SHP77 (cell line): ENCODE data around the gene VKORC1L1.
"Not testable (repeated sequence)": the region's sequence is repeated elsewhere in the genome, so short reads cannot be mapped to it uniquely, and the experiment has no call there.

Experiments used
- DNase-seq, 2 experiments: peaks; one replicate each; lab custom pipeline; 2025; lab: John Stamatoyannopoulos, UW

VKORC1L1 gene

DNA sequence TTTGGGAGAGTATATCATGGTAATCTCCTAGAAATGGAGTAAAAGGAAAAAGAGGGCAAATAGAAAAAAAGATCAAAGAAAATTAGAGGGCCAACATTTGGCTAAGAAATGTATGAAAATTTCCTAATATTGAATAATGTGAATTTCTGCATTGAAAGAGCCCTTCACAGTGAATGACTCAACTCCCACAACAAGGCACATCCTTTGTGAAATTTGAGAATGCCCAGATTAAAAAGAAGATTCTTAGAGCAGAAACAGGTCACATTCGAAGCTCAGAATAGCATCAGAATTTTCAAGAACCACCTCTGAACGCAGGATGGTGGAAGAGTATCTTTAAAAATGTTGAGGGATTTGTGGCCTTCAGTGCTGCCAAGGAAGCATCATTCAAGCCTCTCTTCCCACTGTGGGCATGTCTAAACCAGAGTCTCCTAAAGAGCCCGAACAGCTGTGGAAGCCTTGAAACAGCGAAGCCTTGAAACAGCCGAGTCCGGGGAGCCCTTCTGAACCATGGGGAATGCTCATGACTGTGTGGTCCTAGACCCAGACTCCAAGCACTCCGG is 65.5 kb downstream of the VKORC1L1 start:
- no peak for DNase-seq

DNA sequence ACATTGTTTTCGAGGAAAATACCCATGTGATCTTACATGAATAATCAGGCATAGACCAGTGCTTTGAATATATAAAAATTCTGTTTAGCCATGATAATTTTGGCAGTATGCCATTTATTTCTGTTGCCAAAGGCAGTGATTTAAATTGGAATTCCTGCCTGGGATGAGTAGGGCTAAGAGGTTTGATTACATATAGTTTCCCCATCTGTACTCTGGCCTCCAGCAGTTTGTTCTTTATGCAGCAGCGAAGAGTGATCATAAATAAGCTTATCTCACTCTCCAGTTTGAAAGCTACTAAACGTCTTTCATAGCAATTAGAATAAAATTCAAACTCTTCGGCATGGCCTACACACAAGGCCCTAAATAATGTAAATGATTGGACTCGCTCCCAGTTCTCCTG is 72.9 kb downstream of the VKORC1L1 start:
- DNase-seq, result not testable (repeated sequence)

DNA sequence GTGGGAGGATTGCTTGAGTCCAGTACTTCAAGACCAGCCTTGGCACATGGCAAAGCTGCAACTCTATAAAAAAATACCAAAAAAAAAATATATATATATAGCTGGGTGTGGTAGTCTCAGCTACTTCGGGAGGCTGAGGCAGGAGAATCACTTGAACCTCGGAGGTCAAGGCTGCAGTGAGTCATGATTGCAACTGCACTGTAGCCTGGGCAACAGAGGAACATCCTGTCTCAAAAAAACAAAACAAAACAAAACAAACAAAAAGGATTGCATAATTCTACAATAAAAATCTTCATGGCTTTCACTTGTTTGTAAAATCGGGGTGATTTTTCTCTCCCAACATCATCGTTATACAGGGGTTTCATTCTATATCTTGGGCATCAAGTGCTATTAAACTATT is 74.0 kb downstream of the VKORC1L1 start:
- DNase-seq, result no peak

DNA sequence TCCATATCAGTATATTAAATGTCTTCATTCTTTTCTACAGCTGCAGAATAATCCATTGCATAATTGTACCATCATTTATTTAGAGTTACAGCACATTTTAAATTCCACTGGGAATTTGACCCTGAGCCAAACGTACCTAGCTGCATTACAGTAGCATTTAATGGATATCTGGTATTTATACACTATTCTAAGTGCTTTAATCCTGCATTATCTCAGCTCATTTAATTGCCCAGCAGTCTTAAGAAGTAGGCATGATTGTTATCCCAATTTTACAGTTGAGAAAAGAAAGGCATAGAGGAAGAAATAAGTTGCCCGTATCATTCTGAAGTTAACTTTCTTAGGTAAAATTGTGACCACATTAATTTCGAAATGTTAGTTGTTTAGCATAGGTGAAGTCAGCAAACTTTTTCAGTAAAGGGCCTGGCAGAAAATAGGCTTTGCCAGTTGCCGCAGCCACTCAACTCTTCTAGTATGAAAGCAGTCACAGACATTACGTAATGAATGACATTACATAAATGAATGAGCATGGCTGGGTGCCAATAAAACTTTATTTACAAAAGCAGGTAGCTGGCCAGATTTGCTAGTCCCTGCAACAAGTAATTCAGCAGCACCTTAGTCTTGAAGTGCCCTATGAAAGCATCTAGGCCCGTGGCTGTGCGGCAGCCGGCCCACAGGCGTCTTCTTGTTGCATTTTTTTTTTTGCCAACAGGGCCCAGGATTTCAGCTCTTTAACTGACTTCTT is 79.1 kb downstream of the VKORC1L1 start:
- DNase-seq, result peak in 1 of 2 experiments; percentile 15

DNA sequence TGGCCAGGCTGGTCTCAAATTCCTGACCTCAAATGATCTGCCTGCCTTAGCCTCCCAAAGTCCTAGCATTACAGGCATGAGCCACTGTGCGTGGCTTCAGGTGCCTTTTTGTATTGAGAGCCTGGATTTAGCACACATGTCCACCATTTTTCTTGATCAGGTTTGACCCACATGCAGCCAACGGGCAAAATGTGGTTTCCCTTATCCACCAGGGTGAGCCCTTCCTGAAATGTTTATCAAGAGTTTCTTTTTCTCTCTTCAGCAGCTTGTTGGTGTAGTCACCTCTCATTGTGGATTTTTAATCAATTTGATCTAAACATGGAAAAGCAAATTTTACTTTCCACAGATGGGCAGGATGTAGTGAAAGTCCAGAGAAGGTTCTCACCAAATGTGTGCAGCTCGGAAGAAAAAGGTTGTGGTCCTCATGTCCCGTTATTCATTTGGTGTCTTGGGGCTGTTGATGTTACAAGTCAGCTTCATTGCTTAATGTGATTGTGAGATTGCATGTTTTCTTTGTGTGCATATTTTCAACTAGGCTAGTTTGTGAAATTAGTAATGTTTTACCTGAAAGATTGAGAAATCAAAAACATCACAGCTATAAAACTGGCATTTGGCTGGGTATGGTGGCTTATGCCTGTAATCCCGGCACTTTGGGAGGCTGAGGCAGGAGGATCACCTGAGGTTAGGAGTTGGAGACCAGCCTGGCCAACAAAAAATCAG is 80.3 kb downstream of the VKORC1L1 start:
- DNase-seq, result no peak

DNA sequence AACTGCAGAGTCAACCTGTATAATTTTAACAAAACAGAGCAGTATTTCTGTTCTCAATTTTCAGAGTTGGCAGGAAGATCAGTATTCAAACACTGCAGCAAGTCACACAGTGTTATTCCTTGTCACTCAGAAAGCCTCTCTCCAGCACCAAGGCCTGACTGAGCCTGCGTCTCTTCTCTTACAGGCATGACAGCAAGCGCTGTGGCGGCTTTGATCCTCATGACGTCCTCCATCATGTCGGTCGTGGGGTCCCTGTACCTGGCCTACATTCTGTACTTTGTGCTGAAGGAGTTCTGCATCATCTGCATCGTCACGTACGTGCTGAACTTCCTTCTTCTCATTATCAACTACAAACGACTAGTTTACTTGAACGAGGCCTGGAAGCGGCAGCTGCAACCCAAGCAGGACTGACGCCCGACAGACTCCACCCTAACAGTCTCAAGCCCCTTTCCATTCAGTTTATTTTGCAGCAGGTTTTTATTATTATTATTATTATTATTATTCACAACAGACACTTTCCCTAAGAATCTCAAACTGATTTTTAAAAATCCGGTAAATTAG is 81.1 kb downstream of the VKORC1L1 start:
- no peak for DNase-seq

DNA sequence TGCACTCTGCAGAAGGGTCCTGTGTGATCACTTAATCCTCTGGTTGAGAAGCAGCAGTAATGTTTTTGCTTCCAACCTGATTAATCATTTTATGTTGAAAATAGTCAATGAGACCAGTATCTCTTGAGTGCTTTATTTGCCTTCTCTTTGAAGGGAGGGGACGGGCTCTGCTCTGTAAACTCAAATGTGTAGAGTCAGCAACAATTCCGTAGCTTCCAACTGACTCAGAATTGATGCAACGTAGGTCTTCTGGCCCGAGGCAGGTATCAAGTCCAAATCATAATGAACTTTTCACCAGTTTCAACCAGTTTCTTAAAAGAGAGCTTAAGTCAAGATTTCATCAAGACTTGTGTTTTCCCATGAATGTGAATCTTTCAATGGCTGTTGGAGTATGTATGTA is 82.8 kb downstream of the VKORC1L1 start:
- DNase-seq, result no peak

DNA sequence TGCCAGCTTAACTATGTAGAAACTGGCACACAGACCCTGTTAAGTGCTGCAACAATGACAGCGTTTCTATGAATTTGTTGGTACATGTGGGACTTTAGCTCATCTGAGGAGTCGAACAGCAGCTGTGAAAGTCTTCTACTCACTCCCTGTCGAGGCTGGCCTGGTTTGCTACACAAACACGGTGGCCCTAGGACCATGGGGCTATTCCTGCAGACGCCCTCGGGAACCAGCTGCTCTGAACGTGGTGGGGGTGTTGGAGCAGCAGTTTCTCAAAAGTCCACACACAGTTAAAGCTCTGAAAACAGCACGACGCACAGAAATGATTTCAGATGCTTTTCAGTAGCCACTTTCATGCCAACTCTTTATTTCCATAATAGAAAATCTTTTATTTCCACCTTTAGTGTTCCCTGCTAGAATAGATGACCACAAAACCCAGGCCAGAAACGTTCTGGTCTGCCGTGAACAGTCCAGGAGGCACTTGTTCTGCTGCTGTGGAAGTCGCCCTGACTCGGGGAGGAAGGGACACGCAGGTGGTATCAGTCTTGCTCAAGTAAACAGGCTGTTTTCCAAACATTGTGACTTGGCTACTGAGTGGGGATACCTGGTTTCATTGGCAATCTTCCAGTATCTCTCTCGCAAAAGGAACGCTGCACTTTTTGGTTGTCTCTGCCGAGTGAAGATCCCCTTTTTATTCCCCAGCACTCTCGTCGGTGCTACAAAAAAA is 87.6 kb downstream of the VKORC1L1 start:
- DNase-seq, result no peak

DNA sequence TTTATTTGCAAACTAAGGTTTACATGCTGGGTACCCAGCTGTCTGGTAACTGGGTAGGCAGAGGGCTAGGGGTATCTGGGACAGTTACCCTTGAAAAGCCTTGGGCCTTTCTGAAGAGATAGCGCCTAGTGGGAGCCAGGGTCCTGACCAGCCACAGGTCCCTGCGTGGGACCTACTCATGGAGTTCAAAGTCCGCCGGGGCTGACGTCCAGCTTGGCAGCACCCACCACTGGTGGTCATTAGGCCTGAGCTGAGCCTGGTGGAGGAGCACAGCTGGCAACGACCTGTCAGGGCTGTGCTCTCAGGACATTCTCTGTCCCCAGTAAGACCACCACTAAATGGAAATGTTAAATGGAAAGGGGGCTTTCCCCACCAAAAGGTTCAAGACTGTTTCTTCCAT is 89.2 kb downstream of the VKORC1L1 start:
- no peak for DNase-seq

DNA sequence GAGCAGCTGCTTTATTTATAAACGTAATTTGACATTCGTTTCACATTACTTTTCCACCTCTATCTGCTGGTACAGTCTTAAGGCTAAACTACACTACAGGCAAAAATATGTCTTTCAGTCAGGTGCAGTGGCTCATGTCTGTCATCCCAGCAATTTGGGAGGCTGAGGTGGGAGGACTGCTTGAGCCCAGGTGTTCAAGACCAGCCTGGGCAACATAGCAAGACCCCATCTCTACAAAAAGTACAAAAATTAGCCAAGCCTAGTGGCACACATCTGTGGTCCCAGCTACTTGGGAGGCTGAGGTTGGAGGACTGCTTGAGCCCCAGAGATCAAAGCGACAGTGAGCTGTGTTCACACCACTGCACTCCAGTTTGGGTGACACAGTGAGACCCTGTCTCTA is 91.8 kb downstream of the VKORC1L1 start:
- not testable (repeated sequence) for DNase-seq

DNA sequence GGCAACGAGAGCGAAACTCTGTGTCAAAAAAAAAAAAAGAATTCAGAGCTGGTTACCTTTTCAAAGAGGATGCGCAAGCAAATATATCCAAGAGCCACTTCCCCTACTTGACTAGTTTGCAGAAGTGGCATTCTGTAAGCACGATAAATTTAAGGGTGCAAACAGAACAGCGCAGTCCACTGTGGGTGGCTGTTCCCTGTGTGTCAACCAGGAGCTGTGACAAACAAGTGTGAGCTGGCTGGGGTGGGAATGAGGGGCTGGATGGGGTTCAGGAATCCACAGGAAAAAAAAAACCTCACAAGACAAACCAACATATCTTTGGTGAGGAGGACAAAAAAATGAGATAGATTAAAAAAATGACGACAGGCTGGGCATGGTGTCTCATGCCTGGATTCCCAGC is 93.3 kb downstream of the VKORC1L1 start:
- DNase-seq, result no peak

DNA sequence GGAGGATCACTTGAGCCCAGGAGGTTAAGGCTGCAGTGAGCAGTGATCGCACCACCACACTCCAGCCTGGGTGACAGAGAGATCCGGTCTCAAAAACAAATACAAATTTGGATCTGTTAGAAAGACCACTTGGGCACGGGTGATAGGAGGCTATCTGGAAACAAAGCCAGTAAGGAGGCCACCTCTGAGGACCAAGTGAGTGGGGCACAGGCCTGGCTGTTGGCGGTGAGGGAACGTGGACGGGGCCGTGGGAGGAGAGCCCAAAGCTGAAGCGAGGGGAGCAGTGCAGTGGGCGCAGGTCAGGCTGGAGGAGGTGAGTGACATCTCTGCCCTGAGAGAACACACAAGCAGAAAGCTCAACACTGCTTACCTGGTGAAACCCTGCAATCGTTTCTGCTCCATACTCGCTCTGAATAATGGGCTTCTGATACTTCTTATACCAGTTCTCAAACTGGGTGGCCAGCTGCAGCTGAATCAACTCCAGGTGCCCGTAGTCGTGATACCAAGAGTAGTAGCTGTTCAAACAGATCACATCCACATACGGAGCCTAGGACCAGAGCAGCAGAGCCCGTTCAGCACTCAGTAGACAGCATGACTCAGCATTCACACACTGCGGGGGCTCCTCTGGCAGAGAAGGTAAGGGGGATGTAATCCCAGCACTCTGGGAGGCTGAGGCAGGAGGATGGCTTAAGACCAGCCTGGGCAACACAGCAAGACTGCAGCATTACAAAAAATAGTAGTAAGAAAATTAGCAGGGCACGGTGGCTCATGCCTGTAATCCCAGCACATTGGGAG is 94.7 kb downstream of the VKORC1L1 start:
- peak; percentile 67 to 83 for DNase-seq

DNA sequence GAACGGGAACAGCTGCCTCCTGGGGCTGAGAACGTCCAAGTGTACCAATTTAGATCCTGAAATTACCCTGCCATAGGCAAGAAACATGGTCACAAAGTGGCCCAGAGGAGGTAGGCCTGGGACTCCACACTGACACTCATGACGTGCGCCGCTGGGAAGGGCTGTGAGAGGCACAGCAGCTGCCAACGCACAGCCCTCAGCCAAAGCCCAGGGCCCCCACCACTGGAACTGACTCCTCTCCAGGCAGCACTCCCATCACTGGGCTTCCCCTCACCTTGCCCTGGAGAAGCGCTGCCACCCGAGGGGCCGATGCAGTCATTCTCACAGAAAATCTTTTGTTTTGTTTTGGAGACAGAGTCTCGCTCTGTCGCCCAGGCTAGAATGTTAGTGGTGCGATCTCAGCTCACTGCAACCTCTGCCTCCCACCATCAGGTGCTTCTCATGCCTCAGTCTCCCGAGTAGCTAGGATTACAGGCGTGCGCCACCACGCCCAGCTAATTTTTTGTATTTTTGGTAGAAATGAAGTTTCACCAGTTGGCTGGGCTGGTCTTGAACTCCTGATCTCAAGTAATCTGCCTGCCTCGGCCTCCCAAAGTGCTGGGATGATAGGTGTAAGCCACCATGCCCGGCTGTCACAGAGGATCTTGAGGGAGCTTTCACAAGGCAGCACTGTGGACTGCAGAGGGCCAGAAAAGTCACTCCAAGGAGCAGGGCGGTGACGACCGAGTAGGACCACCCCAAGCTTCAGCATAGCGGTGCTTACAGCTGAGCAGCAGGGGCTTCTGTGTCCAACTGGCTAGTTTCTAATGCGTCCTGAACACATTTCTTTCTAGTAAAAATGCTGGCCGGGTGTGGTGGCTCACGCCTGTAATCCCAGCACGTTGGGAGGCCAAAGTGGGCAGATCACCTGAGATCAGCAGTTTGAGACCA is 95.6 kb downstream of the VKORC1L1 start:
- peak in 1 of 2 experiments; percentile 13 for DNase-seq

DNA sequence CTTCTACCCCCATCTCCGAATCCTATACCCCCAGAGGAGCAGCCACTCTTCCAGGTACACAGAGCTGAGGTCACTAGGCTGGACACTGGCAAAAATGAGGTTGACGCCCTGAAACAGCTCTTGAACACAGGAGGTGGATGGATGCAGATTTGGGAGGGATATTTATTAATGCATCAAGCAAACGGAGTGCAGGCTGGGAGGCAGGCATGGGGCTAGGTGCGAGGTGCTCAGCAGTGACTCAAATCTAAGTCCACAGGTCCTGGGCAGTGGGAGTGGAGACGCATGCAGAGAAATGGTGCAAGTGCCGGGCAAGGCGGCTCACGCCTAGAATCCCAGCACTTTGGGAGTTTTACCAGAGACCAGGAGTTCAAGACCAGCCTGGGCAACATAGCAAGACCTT is 98.1 kb downstream of the VKORC1L1 start:
- no peak for DNase-seq

DNA sequence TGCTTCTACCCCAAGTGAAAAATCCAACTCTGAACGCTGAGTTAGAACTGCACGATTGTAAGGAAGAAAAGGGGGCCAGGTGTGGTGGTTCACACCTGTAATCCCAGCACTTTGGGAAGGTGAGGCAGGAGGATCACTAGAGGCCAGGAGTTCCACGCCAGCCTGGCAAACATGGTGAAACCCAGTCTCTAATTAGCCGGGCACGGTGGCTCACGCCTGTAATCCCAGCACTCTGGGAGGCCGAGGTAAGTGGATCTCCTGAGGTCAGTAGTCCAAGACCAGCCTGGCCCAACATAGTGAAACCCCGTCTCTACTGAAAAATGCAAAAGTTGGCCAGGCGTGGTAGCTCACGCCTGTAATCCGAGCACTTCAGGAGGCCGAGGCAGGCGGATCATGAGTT is 100.1 kb downstream of the VKORC1L1 start:
- DNase-seq, result no peak

DNA sequence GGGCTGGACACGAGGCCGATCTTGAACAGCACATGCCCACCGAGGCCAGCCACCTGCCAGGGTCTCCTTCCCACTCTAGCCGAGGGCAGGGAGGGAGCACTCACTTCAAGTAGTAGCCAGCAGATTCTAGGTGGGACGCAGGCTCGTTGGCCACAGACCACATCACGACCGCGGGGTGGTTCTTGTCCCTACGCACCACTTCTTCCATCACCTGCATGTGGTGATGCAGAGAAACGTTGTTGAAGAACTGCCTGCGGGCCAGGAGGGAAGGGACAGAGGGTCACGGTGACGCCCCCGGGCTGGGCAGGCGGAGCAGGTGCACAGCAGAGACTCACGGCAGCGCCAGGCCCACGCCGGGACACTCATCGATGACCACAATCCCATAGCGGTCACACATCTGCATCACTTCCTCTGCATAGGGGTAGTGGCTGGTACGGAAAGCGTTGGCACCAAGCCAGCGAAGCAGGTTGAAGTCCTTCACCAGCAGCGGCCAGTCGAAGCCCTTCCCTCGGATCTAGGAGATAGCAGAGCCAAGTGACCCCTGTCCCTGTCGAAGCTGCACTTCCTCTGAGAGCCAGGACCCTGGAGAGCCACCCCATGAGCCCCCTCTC is 101.4 kb downstream of the VKORC1L1 start:
- DNase-seq, result no peak

DNA sequence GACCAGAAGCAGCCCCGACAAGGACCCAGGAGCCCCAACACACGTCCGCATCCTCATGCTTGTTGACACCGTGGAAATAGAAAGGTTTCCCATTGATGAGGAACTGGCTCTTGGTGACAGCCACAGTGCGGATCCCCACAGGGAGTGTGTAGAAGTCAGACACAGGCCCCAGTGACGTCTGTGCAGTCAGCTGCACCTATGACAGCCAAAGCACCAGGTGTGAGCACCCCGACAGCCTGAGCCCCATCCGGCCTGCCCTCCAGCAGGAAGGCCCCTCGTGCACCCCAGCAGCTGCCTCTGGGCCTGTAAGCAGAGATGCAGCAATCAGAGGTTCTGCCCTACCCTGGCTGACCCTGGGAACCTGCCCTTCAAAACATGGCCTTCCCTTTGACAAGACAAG is 102.0 kb downstream of the VKORC1L1 start:
- no peak for DNase-seq

DNA sequence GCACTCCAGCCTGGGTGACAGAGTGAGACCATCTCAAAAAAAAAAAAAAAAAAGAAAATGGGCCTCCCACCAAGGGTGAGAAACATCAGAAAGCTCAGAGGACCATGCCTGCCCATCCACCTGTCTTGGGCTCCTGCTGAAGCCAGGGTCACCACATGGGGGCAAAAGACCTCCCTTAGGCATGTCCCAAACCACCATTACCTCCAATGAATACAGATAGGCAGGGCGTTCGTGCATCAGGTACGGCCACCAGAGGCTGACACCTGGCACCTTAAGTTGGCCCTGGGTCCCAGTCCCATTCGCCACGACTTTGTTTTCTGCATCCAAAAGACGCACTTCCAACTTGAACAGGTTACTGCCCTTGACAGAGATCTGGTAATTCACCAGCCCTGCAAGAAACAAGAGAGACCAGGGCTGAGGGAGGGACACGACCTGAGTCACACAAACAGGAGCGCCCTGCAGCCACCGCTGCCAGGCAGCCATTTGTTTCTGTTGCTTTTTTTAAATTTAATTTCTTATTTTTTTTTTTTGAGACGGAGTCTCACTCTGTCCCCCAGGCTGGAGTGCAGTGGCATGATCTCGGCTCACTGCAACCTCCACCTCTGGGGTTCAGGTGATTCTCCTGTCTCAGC is 103.1 kb downstream of the VKORC1L1 start:
- no peak for DNase-seq

DNA sequence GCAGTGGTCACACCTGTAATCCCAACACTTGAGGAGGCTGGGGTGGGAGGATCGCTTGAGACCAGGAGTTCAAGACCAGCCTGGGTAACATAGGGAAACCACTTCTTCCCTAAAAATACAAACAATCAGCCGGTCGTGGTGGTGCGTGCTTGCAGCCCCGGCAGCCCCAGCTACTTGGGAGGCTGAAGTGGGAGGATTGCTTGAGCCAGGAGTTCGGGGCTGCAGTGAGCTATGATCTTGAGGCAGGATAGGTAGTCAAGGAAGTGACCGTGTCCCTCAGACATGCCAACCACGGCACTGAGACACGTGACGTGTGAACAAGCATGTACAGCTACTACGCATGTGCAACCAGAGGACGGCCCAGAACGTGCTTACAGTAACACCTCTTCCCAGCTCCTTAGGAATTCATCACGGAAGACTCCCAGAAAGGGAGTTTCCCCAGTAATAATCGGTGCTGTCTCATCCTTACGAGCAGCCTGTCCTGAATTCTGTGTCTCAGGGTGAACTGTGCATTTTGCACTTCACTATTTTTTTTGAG is 103.9 kb downstream of the VKORC1L1 start:
- no peak for DNase-seq
